Measurements from ENCODE around the gene ADCY6. TPM values are rescaled to one million over a fixed set of nuclear protein-coding genes. Genes with fewer than 3 reads are reported as not detected.

Gene ADCY6
- total and polyA plus RNA-seq, 2 donors (not counting 3 experiments of a cell fraction or from before 2014, with no cell fraction given), result 37.0 to 46.2 TPM

- CTCF ChIA-PET, result interaction anchor here (1.0 to 1.4 kb wide), 4 partner anchors 8 to 70 kb away, joined by 3 to 4 read pairs (median 3); no protein-coding TSS in a partner anchor
- peaks cover under 1 to 42% of the 10 kb centered on the region in 2 experiments for H3K36me3 ChIP-seq (ENCODE audit: control insufficient read depth in 2 of 2, extremely low read depth in 1 of 2, insufficient read depth in 2 of 2, low read length in 2 of 2)
- no peak for TF ChIP-seq FOS (IDR thresholded peaks at IDR 0.05; ENCODE audit: borderline replicate concordance, insufficient read depth, low read length)
- H3K9ac ChIP-seq (replicated peaks; ENCODE audit: extremely low read depth, insufficient read depth, low read length), result no peak overlapping the region
- no peaks in the 10 kb centered on the region for H3K9me3 ChIP-seq (replicated peaks; ENCODE audit: control insufficient read depth, insufficient read depth, low read length)
- intact Hi-C loops (cut with micrococcal nuclease) (no loop called here), dilution Hi-C loops (cut with MboI; ENCODE audit: extremely low pct_ligation_motif_present, low sequenced_read_pairs) (no loop called here)
- no peak overlapping the region for H3K4me2 ChIP-seq (ENCODE audit: insufficient read depth, low read length)
- H3K27ac ChIP-seq (ENCODE audit: insufficient read depth, low read depth, low read length), result no peak overlapping the region
- H3K4me1 ChIP-seq (ENCODE audit: control insufficient read depth, extremely low read depth, insufficient read depth, low read length), result no peaks in the 10 kb centered on the region
- POLR2A ChIA-PET, result no interaction called here
- no peaks in the 10 kb centered on the region for H3K27me3 ChIP-seq (ENCODE audit: control insufficient read depth in 2 of 2, insufficient read depth in 2 of 2, low read length in 2 of 2)
- no peaks in the 10 kb centered on the region for H3K79me2 ChIP-seq (ENCODE audit: control insufficient read depth, insufficient read depth, low read length)
- H3K9me1 ChIP-seq (replicated peaks; ENCODE audit: control insufficient read depth, extremely low read depth, insufficient read depth, low read length), result no peaks in the 10 kb centered on the region
- H4K20me1 ChIP-seq (replicated peaks; ENCODE audit: control insufficient read depth, extremely low read depth, insufficient read depth, low read length), result no peaks in the 10 kb centered on the region
- BruUV-seq (replicated peaks), result no TSS peak
- H3K4me3 ChIP-seq (replicated peaks in 1 of 3; ENCODE audit: insufficient read depth in 1 of 3, low read depth in 1 of 3, low read length in 3 of 3), result no peak overlapping the region
- FAIRE-seq, result no peak
- DNase-seq (ENCODE audit: low read depth, low spot score), result no peak
- H2AFZ ChIP-seq (ENCODE audit: low read depth, low read length), result no peak overlapping the region
These were observed 34.4 kb upstream of the ADCY6 start for GRCh38 chr12:48823281-48823680.

- DNase-seq (ENCODE audit: low read depth, low spot score) (no peak), FAIRE-seq (no peak)
- intact Hi-C loops (cut with micrococcal nuclease), result no loop called here
- Histone ChIP-seq H3K4me3 (replicated peaks in 1 of 3; ENCODE audit: insufficient read depth in 1 of 3, low read depth in 1 of 3, low read length in 3 of 3) (no peak overlapping the region), H3K4me2 (ENCODE audit: insufficient read depth, low read length) (no peak overlapping the region), H3K9ac (replicated peaks; ENCODE audit: extremely low read depth, insufficient read depth, low read length) (no peak overlapping the region), H3K9me3 (replicated peaks; ENCODE audit: control insufficient read depth, insufficient read depth, low read length) (no peaks in the 10 kb centered on the region), H3K27ac (ENCODE audit: insufficient read depth, low read depth, low read length) (no peak overlapping the region), H3K79me2 (ENCODE audit: control insufficient read depth, insufficient read depth, low read length) (no peaks in the 10 kb centered on the region), H3K36me3 (ENCODE audit: control insufficient read depth in 2 of 2, extremely low read depth in 1 of 2, insufficient read depth in 2 of 2, low read length in 2 of 2) (peaks cover 0 to 36% of the 10 kb centered on the region in 2 experiments), H4K20me1 (replicated peaks; ENCODE audit: control insufficient read depth, extremely low read depth, insufficient read depth, low read length) (no peaks in the 10 kb centered on the region), H2AFZ (ENCODE audit: low read depth, low read length) (no peak overlapping the region), H3K4me1 (ENCODE audit: control insufficient read depth, extremely low read depth, insufficient read depth, low read length) (peaks cover 3% of the 10 kb centered on the region), H3K27me3 (ENCODE audit: control insufficient read depth in 2 of 2, insufficient read depth in 2 of 2, low read length in 2 of 2) (no peaks in the 10 kb centered on the region), H3K9me1 (replicated peaks; ENCODE audit: control insufficient read depth, extremely low read depth, insufficient read depth, low read length) (no peaks in the 10 kb centered on the region)
- BruUV-seq (replicated peaks), result no TSS peak
- ChIA-PET POLR2A (no interaction called here), CTCF (interaction anchor here (1.0 to 1.4 kb wide), 4 partner anchors 8 to 69 kb away, joined by 3 to 4 read pairs (median 3); no protein-coding TSS in a partner anchor)
- dilution Hi-C loops (cut with MboI; ENCODE audit: extremely low pct_ligation_motif_present, low sequenced_read_pairs), result no loop called here
- TF ChIP-seq GATA2 (IDR thresholded peaks at IDR 0.05; ENCODE audit: insufficient read depth, insufficient read length, low read depth, low read length) (no peak), CTCF (IDR thresholded peaks at IDR 0.05; ENCODE audit: extremely low read depth in 1 of 2, insufficient read depth in 1 of 2, low read depth in 1 of 2, low read length in 2 of 2) (no peak), FOS (IDR thresholded peaks at IDR 0.05; ENCODE audit: borderline replicate concordance, insufficient read depth, low read length) (no peak), POLR2A (IDR thresholded peaks at IDR 0.05; ENCODE audit: low read depth, low read length) (no peak), JUN (IDR thresholded peaks at IDR 0.05; ENCODE audit: borderline replicate concordance, insufficient read depth, insufficient read length, low read depth) (no peak), POLR2AphosphoS5 (IDR thresholded peaks at IDR 0.05; ENCODE audit: insufficient read depth, low read depth, low read length) (no peak), MYC (IDR thresholded peaks at IDR 0.05; ENCODE audit: low read depth, low read length) (no peak), EZH2 (IDR thresholded peaks at IDR 0.05; ENCODE audit: borderline replicate concordance, low read depth, low read length, severe bottlenecking) (no peak), MAX (IDR thresholded peaks at IDR 0.05; ENCODE audit: insufficient read depth, insufficient read length) (no peak)
These were observed 33.8 kb upstream of the ADCY6 start for GRCh38 chr12:48822711-48823110.
